Measurements from ENCODE around the gene PSMD1.
"Not testable (repeated sequence)": the region's sequence is repeated elsewhere in the genome, so short reads cannot be mapped to it uniquely, and the experiment has no call there.

Gene PSMD1

DNA sequence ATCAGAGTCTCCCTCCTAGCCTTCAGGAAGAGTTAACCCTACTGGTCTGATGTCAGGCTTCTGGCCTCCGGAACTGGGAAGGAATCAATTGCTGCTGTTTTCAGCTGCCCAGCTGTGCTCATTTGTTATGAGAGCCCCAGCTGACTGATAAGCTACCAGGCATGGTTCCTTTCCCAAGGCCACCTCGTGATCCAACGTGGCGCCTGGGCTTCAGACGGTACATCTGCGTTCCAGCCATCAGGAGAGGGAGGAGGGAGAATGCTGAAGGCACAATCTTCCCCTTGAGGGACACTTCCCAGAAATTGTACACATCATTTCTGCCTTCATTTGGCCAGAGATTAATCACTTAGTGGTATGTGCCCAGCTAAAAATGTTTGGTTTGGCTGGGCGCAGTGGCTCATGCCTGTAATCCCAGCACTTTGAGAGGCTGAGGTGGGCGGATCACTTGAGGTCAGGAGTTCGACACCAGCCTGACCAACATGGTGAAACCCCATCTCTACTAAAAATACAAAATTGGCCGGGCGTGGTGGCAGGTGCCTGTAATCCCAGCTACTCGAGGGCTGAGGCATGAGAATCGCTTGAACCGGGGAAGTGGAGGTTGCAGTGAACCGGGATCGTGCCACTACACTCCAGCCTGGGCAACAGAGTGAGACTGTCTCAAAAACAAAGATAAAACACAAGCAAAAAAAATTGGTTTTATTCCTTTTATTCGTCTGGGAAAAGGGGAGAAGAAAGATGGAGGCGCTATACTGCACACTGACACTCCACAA lies 131.3 kb downstream of the PSMD1 start:
- no peak for DNase-seq

DNA sequence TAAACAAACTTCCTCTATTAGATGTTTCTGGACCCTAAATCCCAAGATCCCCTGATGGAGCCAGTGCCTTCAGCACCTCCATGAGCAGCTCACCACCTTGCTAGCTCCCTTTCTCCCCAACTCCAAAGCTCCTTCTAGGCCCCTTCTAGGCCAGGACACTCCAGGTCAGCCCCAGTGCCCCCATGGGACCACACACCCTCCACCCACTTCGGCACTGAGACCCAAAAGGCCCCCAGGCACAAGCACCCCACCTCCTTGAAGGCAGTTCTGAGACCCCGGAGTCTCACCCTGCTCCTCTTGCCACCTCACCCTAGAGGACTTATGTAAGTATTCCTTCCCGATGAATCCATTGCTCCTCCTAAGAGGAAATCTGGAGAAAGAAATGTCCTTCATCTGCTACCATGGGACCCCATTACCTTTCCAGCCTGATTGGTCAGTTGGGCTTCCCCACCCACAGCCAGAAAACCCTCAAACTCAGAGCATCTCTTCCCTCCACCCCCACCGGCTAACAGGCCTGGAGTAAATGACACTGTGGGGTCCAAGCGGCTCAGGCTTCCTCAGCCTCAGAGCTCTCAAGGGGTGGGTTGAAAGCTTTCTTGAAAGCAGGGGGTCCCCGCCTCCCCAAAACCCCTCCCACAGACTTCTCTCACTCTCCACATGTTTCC lies 132.0 kb downstream of the PSMD1 start:
- DNase-seq, result no peak

DNA sequence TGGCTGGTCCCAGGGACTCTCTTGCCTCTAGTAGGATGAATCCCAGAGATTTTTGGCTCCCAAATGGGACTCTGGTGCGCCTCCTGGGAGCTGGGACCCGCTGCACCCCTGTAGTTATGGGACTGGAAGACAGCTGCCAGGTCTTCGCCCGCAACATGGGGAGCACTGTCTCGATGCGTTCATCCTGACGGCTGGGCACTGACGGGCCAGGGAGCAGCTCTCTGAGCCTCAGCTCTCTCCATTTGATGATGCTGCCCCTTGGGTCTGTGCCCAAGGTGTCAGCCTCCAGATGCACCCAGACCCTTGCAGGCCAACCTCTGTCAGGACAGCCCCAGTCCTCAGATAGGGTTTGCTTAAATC lies 132.5 kb downstream of the PSMD1 start:
- no peak for DNase-seq

DNA sequence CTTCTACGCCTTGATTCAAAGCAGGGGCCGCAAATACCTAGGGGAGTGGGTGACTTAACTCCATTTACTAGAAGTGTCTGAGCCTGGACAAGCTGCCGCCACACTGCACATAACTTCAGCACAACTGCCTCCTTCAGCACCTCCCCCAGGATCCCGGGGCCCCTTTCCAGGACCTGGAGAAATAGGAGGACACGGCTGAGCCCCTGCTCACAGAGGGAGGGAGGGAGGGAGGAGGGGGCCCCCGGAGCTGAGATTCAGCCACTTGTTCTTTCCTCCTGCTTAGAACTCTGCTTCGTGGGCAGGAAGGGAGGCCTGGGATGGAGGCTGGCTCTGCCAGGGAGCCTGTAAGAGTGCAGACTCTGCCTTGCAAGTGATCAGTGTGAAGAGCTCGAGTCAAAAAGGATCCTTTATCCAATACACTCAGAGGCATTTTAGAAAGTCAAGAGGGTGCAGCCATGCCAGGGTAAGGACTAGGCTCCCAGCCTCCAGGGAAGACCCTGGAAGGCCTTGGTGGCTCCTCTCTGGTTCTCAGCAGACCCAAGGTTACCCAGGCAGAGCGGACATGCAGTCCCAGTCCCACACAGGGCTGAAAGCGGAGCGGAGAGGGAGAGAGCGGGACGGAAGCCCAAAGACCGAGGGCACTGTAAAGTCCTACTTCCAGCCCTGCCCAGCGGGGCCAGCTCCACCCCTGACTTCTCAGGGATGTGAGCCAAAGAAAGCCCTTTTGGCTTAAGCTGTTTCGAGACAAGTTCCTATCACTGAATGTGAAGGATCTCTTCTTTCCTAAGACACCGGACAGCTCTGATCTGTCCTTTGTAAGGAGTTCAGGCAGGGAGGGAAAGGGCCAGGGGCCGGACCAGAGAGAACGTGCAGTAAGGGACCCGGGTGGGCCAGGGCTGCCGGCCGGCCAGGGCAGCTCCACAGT lies 133.2 kb downstream of the PSMD1 start:
- no peak for DNase-seq

DNA sequence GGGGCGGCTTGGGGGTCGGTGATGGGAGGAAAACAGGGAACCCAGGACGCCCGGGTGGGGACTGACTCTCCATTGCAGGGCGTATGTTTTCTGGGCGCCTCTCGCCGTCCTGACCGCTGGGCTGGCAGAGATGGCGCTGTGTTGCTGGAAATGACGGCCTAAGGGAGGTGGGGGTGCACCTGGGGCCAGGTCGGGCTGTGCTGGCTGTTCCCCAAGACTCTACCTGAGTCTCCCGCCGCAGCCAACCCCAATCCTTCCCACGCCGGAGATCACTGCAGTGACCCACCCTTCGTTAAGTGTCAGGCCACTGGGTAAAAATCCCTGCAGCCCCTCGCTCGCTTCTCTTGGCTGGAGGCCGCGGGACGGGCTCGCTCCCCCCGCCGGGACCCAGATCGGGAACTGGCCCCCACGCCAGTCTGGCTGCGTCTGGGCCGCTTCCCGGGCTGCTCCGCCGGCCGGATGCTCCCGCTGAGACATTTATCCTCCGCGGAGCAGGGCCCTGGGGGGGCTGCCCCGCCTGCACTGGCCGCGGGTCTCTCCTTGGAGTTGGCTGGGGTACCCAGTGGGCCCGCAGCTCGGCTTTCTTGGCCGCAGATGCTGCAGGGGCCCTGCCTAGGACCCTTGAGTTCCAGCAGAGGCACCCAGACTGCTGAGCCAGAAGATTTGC lies 134.0 kb downstream of the PSMD1 start:
- DNase-seq, result no peak

GRCh38 chr2:231191896-231192872 lies 135.5 kb downstream of the PSMD1 start:
- DNase-seq, result peak in 1 of 2 experiments; percentile 3

DNA sequence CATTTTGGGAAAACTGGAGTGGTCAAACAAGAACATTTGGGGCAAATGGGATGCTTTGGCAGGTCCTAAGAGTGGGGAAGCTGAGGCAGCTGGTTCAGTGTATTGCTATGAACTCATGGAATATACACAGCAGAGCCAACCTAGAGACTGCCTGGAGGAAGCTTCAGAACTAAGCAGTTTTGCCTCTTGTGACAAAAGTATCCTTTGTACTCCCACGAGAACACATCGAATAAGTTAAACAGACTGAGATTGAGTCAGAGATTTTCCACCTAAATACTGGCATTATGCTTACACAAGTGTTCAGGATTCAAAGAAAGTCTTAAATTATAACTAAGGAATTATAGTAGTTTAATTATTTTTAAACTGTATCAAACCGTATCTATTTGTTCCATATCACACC lies 136.5 kb downstream of the PSMD1 start:
- no peak for DNase-seq

GRCh38 chr2:231196592-231196991 lies 139.9 kb downstream of the PSMD1 start:
- DNase-seq, result no peak

- not testable (repeated sequence) for DNase-seq
These were observed 140.5 kb downstream of the PSMD1 start for GRCh38 chr2:231197196-231197595.

- DNase-seq, result no peak
These were observed 141.1 kb downstream of the PSMD1 start for GRCh38 chr2:231197706-231198290.

- peak; percentile 73 to 85 for DNase-seq
These were observed 141.9 kb downstream of the PSMD1 start, which contains the start of gene ARMC9 for GRCh38 chr2:231198291-231199173. Gene ARMC9, plus strand, starts transcription at chr2:231198631. Its CDS starts 7,608 bp downstream, at chr2:231206239.

DNA sequence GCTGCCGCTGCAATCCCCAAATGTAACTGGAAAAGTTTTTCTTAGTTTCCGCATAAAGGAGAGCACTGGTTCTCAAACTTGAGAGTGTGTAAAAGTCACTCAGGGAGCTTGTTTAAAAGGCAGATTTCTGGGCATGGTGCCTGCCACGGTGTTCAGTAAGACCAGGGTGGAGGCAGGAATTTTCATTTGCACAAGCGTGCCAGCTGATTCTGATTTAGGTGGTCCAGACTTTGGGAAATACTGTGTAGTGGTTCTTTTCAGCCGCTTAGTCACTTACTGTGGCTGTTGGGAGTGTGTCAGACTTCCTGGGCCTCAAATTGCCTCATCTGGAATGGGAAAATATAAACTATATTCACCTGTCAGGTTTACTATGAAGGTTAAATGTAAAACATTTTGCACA lies 142.6 kb downstream of the PSMD1 start:
- no peak for DNase-seq

- no peak for DNase-seq
These were observed 144.3 kb downstream of the PSMD1 start for GRCh38 chr2:231200805-231201474.

GRCh38 chr2:231201475-231201814 lies 144.8 kb downstream of the PSMD1 start:
- no peak for DNase-seq

GRCh38 chr2:231203087-231203486 lies 146.4 kb downstream of the PSMD1 start:
- no peak for DNase-seq

GRCh38 chr2:231204146-231204545 lies 147.5 kb downstream of the PSMD1 start:
- DNase-seq, result no peak

- no peak for DNase-seq
These were observed 147.9 kb downstream of the PSMD1 start for GRCh38 chr2:231204581-231204980.

GRCh38 chr2:231207734-231208133 lies 151.1 kb downstream of the PSMD1 start:
- peak in 1 of 2 experiments; percentile 5 for DNase-seq

DNA sequence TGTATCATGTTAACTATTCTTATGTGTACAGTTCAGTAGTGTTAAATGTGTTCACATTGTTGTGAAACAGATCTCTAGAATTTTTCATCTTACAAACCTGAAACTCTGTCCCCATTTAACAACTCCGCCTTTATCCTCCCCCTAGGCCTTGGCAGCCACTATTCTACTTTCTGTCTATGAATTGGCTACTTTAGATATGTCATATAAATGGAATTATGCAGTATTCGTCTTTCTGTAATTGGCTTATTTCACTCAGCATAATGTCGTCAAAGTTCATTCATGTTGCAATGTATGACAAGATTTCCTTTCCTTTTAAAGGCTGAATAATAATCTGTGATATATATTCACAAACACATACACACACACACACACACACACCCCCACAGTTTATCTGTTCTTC lies 154.1 kb downstream of the PSMD1 start:
- DNase-seq, result no peak

GRCh38 chr2:231211486-231211885 lies 154.8 kb downstream of the PSMD1 start:
- DNase-seq, result no peak
